ENCODE measurements around the gene EPS15. TPM values are rescaled to one million over a fixed set of nuclear protein-coding genes. Genes with fewer than 3 reads are reported as not detected.

EPS15 gene
- total RNA-seq, 1 donor from 2014 or later: 42.0 TPM

- no peak overlapping the region for H3K27ac Mint-ChIP-seq
- H3K4me3 ChIP-seq: no peak overlapping the region
- peaks cover 25% of the 10 kb centered on the region for H4K20me1 ChIP-seq (ENCODE audit: low read depth)
- DNase-seq (ENCODE audit: low spot score): no peak
- H3K4me1 Mint-ChIP-seq: peaks cover 13% of the 10 kb centered on the region
- no peaks in the 10 kb centered on the region for H3K9me3 ChIP-seq (ENCODE audit: low read depth)
- no peaks in the 10 kb centered on the region for H3K27me3 ChIP-seq
- no peaks in the 10 kb centered on the region for H3K9me3 Mint-ChIP-seq
- H3F3A ChIP-seq (ENCODE audit: low read depth): peaks cover 21% of the 10 kb centered on the region
- peak overlapping the region; percentile 66 for H3K4me3 Mint-ChIP-seq
- H3K4me2 ChIP-seq: no peak overlapping the region
- H3K36me3 Mint-ChIP-seq: no peaks in the 10 kb centered on the region
- H3K79me2 ChIP-seq (ENCODE audit: low read depth): peaks cover 67% of the 10 kb centered on the region
- peaks cover 11% of the 10 kb centered on the region for H3K4me1 ChIP-seq
- no peak overlapping the region for H3K27ac ChIP-seq
- no peak overlapping the region for H3K9ac ChIP-seq
- no peak overlapping the region for H2AFZ ChIP-seq (replicated peaks)
- H3K27me3 Mint-ChIP-seq (ENCODE audit: insufficient read depth, low read depth): peaks cover 2% of the 10 kb centered on the region
- TF ChIP-seq EZH2 (IDR thresholded peaks at IDR 0.05) (no peak), EZH2phosphoT487 (IDR thresholded peaks at IDR 0.05) (no peak)
- TF ChIP-seq, protein P1, sequence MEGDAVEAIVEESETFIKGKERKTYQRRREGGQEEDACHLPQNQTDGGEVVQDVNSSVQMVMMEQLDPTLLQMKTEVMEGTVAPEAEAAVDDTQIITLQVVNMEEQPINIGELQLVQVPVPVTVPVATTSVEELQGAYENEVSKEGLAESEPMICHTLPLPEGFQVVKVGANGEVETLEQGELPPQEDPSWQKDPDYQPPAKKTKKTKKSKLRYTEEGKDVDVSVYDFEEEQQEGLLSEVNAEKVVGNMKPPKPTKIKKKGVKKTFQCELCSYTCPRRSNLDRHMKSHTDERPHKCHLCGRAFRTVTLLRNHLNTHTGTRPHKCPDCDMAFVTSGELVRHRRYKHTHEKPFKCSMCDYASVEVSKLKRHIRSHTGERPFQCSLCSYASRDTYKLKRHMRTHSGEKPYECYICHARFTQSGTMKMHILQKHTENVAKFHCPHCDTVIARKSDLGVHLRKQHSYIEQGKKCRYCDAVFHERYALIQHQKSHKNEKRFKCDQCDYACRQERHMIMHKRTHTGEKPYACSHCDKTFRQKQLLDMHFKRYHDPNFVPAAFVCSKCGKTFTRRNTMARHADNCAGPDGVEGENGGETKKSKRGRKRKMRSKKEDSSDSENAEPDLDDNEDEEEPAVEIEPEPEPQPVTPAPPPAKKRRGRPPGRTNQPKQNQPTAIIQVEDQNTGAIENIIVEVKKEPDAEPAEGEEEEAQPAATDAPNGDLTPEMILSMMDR (IDR thresholded peaks at IDR 0.05): no peak
- no peaks in the 10 kb centered on the region for H3K36me3 ChIP-seq
Measured at GRCh38 chr1:51516649-51517158, 2.4 kb downstream of the EPS15 start.

DNA sequence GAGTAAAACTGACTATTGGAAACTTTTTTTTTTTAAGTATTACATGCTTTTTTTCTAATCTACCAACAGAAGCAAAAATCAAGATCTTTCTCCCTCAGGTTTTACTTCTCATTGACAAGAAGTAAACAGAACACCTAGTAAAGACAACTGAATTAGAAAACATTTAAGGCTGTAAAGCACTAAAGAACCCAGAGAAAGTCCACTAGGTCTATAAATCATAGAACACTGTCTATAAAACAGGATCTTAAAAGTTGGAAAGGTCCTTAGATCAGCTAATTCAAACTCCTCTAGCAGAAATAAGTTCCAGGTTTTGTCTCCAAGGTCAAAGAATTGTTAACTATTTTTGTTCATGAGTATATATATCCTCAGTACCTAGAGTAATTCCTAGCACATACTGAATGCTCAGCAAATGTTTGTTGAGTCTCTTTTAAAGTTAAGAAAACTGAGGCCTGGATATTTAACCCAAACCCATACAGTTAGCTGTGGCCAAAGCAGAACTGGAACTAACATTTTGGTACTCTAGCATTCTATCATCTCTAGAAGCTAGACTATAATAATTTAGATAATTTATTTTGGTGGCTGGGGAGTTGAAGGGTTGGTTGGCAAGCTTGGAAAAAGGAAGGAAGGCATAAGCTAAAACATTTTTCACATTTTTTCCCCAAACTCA is 3.0 kb downstream of the EPS15 start:
- Histone ChIP-seq H3K9me3 (ENCODE audit: low read depth) (no peaks in the 10 kb centered on the region), H2AFZ (replicated peaks) (no peak overlapping the region), H3K4me1 (peaks cover 11% of the 10 kb centered on the region), H4K20me1 (ENCODE audit: low read depth) (peaks cover 25% of the 10 kb centered on the region), H3K27ac (no peak overlapping the region), H3F3A (ENCODE audit: low read depth) (peaks cover 21% of the 10 kb centered on the region), H3K27me3 (no peaks in the 10 kb centered on the region), H3K36me3 (no peaks in the 10 kb centered on the region), H3K4me2 (no peak overlapping the region), H3K79me2 (ENCODE audit: low read depth) (peaks cover 73% of the 10 kb centered on the region), H3K4me3 (no peak overlapping the region), H3K9ac (no peak overlapping the region)
- peaks cover 2% of the 10 kb centered on the region for H3K27me3 Mint-ChIP-seq (ENCODE audit: insufficient read depth, low read depth)
- TF ChIP-seq EZH2phosphoT487 (IDR thresholded peaks at IDR 0.05): no peak
- no peak for TF ChIP-seq EZH2 (IDR thresholded peaks at IDR 0.05)
- TF ChIP-seq, protein P1 (IDR thresholded peaks at IDR 0.05): no peak
- H3K36me3 Mint-ChIP-seq: no peaks in the 10 kb centered on the region
- H3K4me1 Mint-ChIP-seq: peaks cover 13% of the 10 kb centered on the region
- no peak overlapping the region for H3K4me3 Mint-ChIP-seq
- no peaks in the 10 kb centered on the region for H3K9me3 Mint-ChIP-seq
- no peak overlapping the region for H3K27ac Mint-ChIP-seq
- no peak for DNase-seq (ENCODE audit: low spot score)

DNA sequence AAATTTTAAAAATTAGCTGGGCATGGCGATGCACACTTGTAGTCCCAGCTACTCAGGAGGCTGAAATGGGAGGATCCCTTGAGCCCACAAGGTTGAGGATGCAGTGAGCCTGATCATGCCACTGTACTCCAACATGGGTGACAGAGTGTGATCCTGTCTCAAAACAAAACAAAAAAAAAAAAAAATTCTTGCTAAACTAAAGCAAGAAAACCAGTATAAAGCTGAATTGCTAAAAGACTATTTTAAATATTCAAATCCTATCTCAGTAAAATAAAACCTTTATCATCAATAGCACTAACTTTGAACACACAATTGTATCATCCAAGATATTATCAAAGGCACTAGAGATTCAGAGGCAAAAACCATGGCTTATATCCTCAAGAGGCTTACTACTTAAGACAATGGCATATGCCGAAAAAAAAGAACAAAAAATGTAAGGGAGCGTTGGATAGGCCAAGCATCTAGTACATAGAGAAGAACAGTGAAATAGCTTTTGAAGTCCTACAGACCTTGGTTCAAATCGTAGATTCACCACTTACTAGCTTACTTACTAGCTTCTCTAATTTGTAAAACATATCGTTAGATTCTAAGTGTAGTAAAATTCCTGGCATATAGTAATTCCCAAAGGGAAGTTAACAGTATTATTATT is 3.6 kb downstream of the EPS15 start:
- peaks cover 21% of the 10 kb centered on the region for H3F3A ChIP-seq (ENCODE audit: low read depth)
- TF ChIP-seq EZH2phosphoT487 (IDR thresholded peaks at IDR 0.05) (no peak), EZH2 (IDR thresholded peaks at IDR 0.05) (no peak)
- TF ChIP-seq, protein P1 (IDR thresholded peaks at IDR 0.05): no peak
- no peak overlapping the region for H3K27ac ChIP-seq
- peaks cover 25% of the 10 kb centered on the region for H4K20me1 ChIP-seq (ENCODE audit: low read depth)
- H3K4me3 ChIP-seq: no peak overlapping the region
- no peaks in the 10 kb centered on the region for H3K27me3 ChIP-seq
- no peaks in the 10 kb centered on the region for H3K9me3 ChIP-seq (ENCODE audit: low read depth)
- H3K36me3 Mint-ChIP-seq: no peaks in the 10 kb centered on the region
- no peak overlapping the region for H3K4me2 ChIP-seq
- no peak overlapping the region for H3K9ac ChIP-seq
- no peak overlapping the region for H3K27ac Mint-ChIP-seq
- peaks cover 11% of the 10 kb centered on the region for H3K4me1 ChIP-seq
- peaks cover 2% of the 10 kb centered on the region for H3K27me3 Mint-ChIP-seq (ENCODE audit: insufficient read depth, low read depth)
- no peak for DNase-seq (ENCODE audit: low spot score)
- H3K4me3 Mint-ChIP-seq: no peak overlapping the region
- H2AFZ ChIP-seq (replicated peaks): no peak overlapping the region
- H3K9me3 Mint-ChIP-seq: no peaks in the 10 kb centered on the region
- H3K36me3 ChIP-seq: no peaks in the 10 kb centered on the region
- H3K79me2 ChIP-seq (ENCODE audit: low read depth): peaks cover 80% of the 10 kb centered on the region
- peaks cover 13% of the 10 kb centered on the region for H3K4me1 Mint-ChIP-seq

Measured in neural progenitor cell (in vitro differentiated cells).